A204.1 (cell line): ENCODE data around the gene NCAPD2.
A peak's percentile ranks its signal among the peaks of the same experiment; 100 is the strongest.
"Not testable (repeated sequence)": the region's sequence is repeated elsewhere in the genome, so short reads cannot be mapped to it uniquely, and the experiment has no call there.

Source experiments
- FAIRE-seq: peaks from 2 replicates; lab custom pipeline; 2012; peaks lifted over from hg19 to GRCh38; lab: Jason Lieb, UNC

Gene NCAPD2

GRCh38 chr12:6497291-6497690 lies 3.4 kb downstream of the NCAPD2 start:
- not testable (repeated sequence) for FAIRE-seq

- no peak for FAIRE-seq
These were observed 6.6 kb downstream of the NCAPD2 start for GRCh38 chr12:6500466-6500865.

GRCh38 chr12:6507102-6507998 lies 13.4 kb downstream of the NCAPD2 start:
- no peak for FAIRE-seq

- FAIRE-seq = no peak
These were observed 14.2 kb downstream of the NCAPD2 start for GRCh38 chr12:6508087-6508486.

GRCh38 chr12:6520186-6520585 lies 26.3 kb downstream of the NCAPD2 start:
- FAIRE-seq = no peak

- FAIRE-seq = no peak
These were observed 28.3 kb downstream of the NCAPD2 start for GRCh38 chr12:6522193-6522592.

GRCh38 chr12:6523708-6524107 lies 29.8 kb downstream of the NCAPD2 start:
- FAIRE-seq = no peak

GRCh38 chr12:6524648-6525047 lies 30.7 kb downstream of the NCAPD2 start:
- no peak for FAIRE-seq

GRCh38 chr12:6526201-6526600 lies 32.3 kb downstream of the NCAPD2 start:
- no peak for FAIRE-seq

- no peak for FAIRE-seq
These were observed 33.0 kb downstream of the NCAPD2 start for GRCh38 chr12:6526766-6527525.

- no peak for FAIRE-seq
These were observed 33.8 kb downstream of the NCAPD2 start for GRCh38 chr12:6527711-6528110.

GRCh38 chr12:6528539-6529235 lies 34.8 kb downstream of the NCAPD2 start:
- no peak for FAIRE-seq

GRCh38 chr12:6529291-6529737 lies 35.4 kb downstream of the NCAPD2 start:
- no peak for FAIRE-seq

GRCh38 chr12:6530576-6531260 lies 36.8 kb downstream of the NCAPD2 start:
- no peak for FAIRE-seq

- no peak for FAIRE-seq
These were observed 38.4 kb downstream of the NCAPD2 start for GRCh38 chr12:6532051-6532926.

- FAIRE-seq = peak; percentile 9
These were observed 39.2 kb downstream of the NCAPD2 start for GRCh38 chr12:6532927-6533652.

GRCh38 chr12:6533653-6533922 lies 39.7 kb downstream of the NCAPD2 start:
- no peak for FAIRE-seq

- FAIRE-seq = peak; percentile 16
These were observed 40.2 kb downstream of the NCAPD2 start, which contains the start of gene GAPDH for GRCh38 chr12:6533923-6534694. Gene GAPDH, plus strand, starts transcription at chr12:6534517. Its CDS starts 316 bp downstream, at chr12:6534833.

- no peak for FAIRE-seq
These were observed 40.7 kb downstream of the NCAPD2 start for GRCh38 chr12:6534695-6534944.
